GM12878 (cell line): ENCODE measurements around the gene ELMO2. TPM values are rescaled to one million over a fixed set of nuclear protein-coding genes. Genes with fewer than 3 reads are reported as not detected.

Experiments
- ATAC-seq: fragments of 200-7000 bp; cut with Tn5 transposase; 3 replicates; pipeline ENCODE4 v1.9.1; 2020; ENCODE audit warnings: mild to moderate bottlenecking, moderate library complexity
- BruUV-seq: library from RNA; stranded (reverse); fragments of 400-500 nt; replicated peaks from 2 replicates; lab custom pipeline; 2021; lab: Mats Ljungman, UMichigan
- CTCF ChIA-PET: fragments of 300-600 bp; sonication (Branson Sonifier 250); formaldehyde crosslinking; extraction: SDS; loops from one replicate; lab custom pipeline; 2021; ENCODE audit warnings: inconsistent platforms; lab: Yijun Ruan, JAX
- POLR2A ChIA-PET: fragments of 350-600 bp; formaldehyde crosslinking; extraction: SDS; loops from one replicate; lab custom pipeline; 2021; ENCODE audit warnings: inconsistent platforms; lab: Charles Lee
- RAD21 ChIA-PET: fragments of 300-600 bp; sonication (Branson Sonifier 250); formaldehyde crosslinking; loops from one replicate; lab custom pipeline; 2023; ENCODE audit warnings: antibody characterized with exemption; ENCODE audit not compliant: unreplicated experiment; lab: Charles Lee
- SMC1A ChIA-PET: fragments of 300-600 bp; sonication (Branson Sonifier 250); formaldehyde crosslinking; loops from one replicate; lab custom pipeline; 2023; ENCODE audit not compliant: unreplicated experiment, uncharacterized antibody; lab: Charles Lee
- DNase-seq: peaks from one replicate; pipeline ENCODE4 v3.0.0-alpha.2; 2011; ENCODE audit warnings: low read depth, low spot score
- FAIRE-seq: peaks from 3 replicates; lab custom pipeline; 2011; peaks lifted over from hg19 to GRCh38; lab: Jason Lieb, UNC
- H2AFZ ChIP-seq: 2 replicates; pipeline ENCODE4 v1.6.0; 2011; ENCODE audit warnings: low read depth, low read length, control low read depth; ENCODE audit not compliant: control insufficient read depth
- H3K27ac ChIP-seq: 2 replicates; pipeline ENCODE4 v1.5.1; 2011; ENCODE audit warnings: control low read depth; ENCODE audit not compliant: control insufficient read depth, insufficient read depth
- H3K27me3 ChIP-seq, 2 experiments: replicated peaks in 1 of 2; 2 replicates each; pipeline versions ENCODE4 v1.6.0 to v1.6.1; 2011; ENCODE audit warnings: low read length in 1 of 2; ENCODE audit not compliant: control insufficient read depth in 2 of 2, insufficient read depth in 2 of 2
- H3K36me3 ChIP-seq, 2 experiments: 2 replicates each; pipeline ENCODE4 v1.5.1; 2011; ENCODE audit warnings: low read length in 1 of 2; ENCODE audit not compliant: control insufficient read depth in 2 of 2, insufficient read depth in 2 of 2
- H3K4me1 ChIP-seq: 2 replicates; pipeline ENCODE4 v1.6.1; 2011; ENCODE audit warnings: mild to moderate bottlenecking, low read length, moderate library complexity, mixed read lengths; ENCODE audit not compliant: control insufficient read depth, insufficient read depth
- H3K4me2 ChIP-seq: 2 replicates; pipeline ENCODE4 v1.6.0; 2011; ENCODE audit warnings: control low read depth; ENCODE audit not compliant: control insufficient read depth, insufficient read depth
- H3K4me3 ChIP-seq: fragments of 200-600 bp; sonication (generic); 2 replicates; pipeline ENCODE4 v1.5.1; 2016
- H3K79me2 ChIP-seq: 2 replicates; pipeline ENCODE4 v1.6.0; 2011; ENCODE audit warnings: low read length; ENCODE audit not compliant: control insufficient read depth, insufficient read depth
- H3K9ac ChIP-seq: 2 replicates; pipeline ENCODE4 v1.8.0; 2011; ENCODE audit warnings: low read length, control low read depth, mixed read lengths; ENCODE audit not compliant: control insufficient read depth, insufficient read depth
- H3K9me3 ChIP-seq: replicated peaks from 3 replicates; pipeline ENCODE4 v1.5.1; 2011; ENCODE audit warnings: mild to moderate bottlenecking, low read length; ENCODE audit not compliant: control insufficient read depth, insufficient read depth
- H4K20me1 ChIP-seq: 2 replicates; pipeline ENCODE4 v1.6.0; 2011; ENCODE audit not compliant: control insufficient read depth, insufficient read depth
- ATF3 ChIP-seq: IDR thresholded peaks from 2 replicates; pipeline ENCODE4 v1.6.1; 2011; ENCODE audit warnings: low read depth, mild to moderate bottlenecking, low read length, moderate library complexity, borderline replicate concordance; ENCODE audit errors: extremely low read depth
- ELK1 ChIP-seq: IDR thresholded peaks from 2 replicates; pipeline ENCODE4 v1.6.1; 2012; ENCODE audit warnings: low read depth, low read length, improper control_type of control experiment
- PAX8 ChIP-seq: fragments of 450-650 bp; IDR thresholded peaks from 2 replicates; pipeline ENCODE4 v1.6.1; 2017; ENCODE audit warnings: mild to moderate bottlenecking, moderate library complexity
- WGBS: methylation state at CpG from one replicate; pipeline ENCODE4 v1.1.6; 2016; ENCODE audit warnings: low lambda C conversion rate; ENCODE audit not compliant: insufficient replicate concordance, insufficient coverage; ENCODE audit errors: missing lambda C conversion rate; 5-methylcytosine and 5-hydroxymethylcytosine counted together
- in situ Hi-C: fragments of 300-500 bp; cut with MboI; formaldehyde crosslinking; loops from 9 replicates; pipeline ENCODE4 v1.14.3; 2018; ENCODE audit warnings: mixed read lengths
- intact Hi-C: fragments of 100-400 bp; cut with micrococcal nuclease; formaldehyde crosslinking; loops from one replicate; pipeline ENCODE4 v1.14.2; 2022; ENCODE audit not compliant: unreplicated experiment
- polyA plus RNA-seq, 11 experiments: library from polyadenylated mRNA; depleted of rRNA in 4 of 11; unstranded in 6 of 11; stranded (reverse) in 5 of 11; fragments of >200 nt; fragmentation: Nextera tagmentation in 4 of 11; fragmentation: Illumina TruSeq in 1 of 11; extraction: Ambion mirVana in 4 of 11; extraction: Trizol in 1 of 11; gene quantifications; 1 replicate in 1 of 11; 2 replicates in 10 of 11; pipeline versions ENCODE4 v1.2.1 to v1.2.3, GENCODE V29; 2011 to 2016; ENCODE audit warnings: inconsistent platforms in 2 of 11, missing spikeins in 2 of 11, low read depth in 1 of 11
- total RNA-seq, 4 experiments: library from RNA; depleted of rRNA in 3 of 4; stranded (reverse); fragments of >200 nt in 3 of 4; fragmentation: Illumina TruSeq in 1 of 4; extraction: Trizol in 1 of 4; gene quantifications; 2 replicates each; pipeline versions ENCODE4 v1.2.1 to v1.2.3, GENCODE V29; 2013 to 2021

Gene ELMO2
- total and polyA plus RNA-seq, 10 of the 15 experiments (the other 5 are each of a cell fraction or from before 2014, with no cell fraction given): 14.2 to 40.2 (median 37.6) TPM

GRCh38 chr20:46332373-46333160 is 73.8 kb downstream of the ELMO2 start (continued):
- no peak for TF ChIP-seq ELK1
- no peak for TF ChIP-seq PAX8
- TF ChIP-seq, all 136 proteins: peak for 0

GRCh38 chr20:46331611-46332361 is 74.6 kb downstream of the ELMO2 start:
- POLR2A ChIA-PET: no interaction called here
- H3K36me3 ChIP-seq: no peaks in the 10 kb centered on the region
- H3K27me3 ChIP-seq: peaks cover 4% of the 10 kb centered on the region in 2 experiments; a peak in 3 of 4 replicates
- H3K4me1 ChIP-seq: no peaks in the 10 kb centered on the region
- CTCF ChIA-PET: interaction anchor here (1.5 to 1.6 kb wide), 2 partner anchors 17 kb away, joined by 6 to 7 read pairs; no protein-coding TSS in a partner anchor
- no peak overlapping the region for H3K4me3 ChIP-seq
- SMC1A ChIA-PET: no interaction called here
- intact Hi-C loops: no loop called here
- FAIRE-seq (no peak), ATAC-seq (no peak), DNase-seq (no peak)
- H2AFZ ChIP-seq: no peak overlapping the region
- no peaks in the 10 kb centered on the region for H3K9me3 ChIP-seq
- no peak for TF ChIP-seq ATF3
- no peaks in the 10 kb centered on the region for H4K20me1 ChIP-seq
- H3K27ac ChIP-seq: no peak overlapping the region
- WGBS: 23% methylated on average over 13 of the region's 13 CpGs
- no peak overlapping the region for H3K9ac ChIP-seq
- H3K4me2 ChIP-seq: no peak overlapping the region
- RAD21 ChIA-PET: no interaction called here
- BruUV-seq: no TSS peak
- in situ Hi-C loops: no loop called here
- H3K79me2 ChIP-seq: no peaks in the 10 kb centered on the region
